Activated T-helper 1 cell treated with anti-CD3 and anti-CD28 coated beads, Interleukin-12 subunit alpha, Interleukin-12 subunit beta, Interleukin-2, Interleukin-4 antibody, amounts not matched to agents 30 ng/mL and 10 ng/mL and 1 ng/mL, durations not matched to agents 14 hours and 24 hours and 36 hours (primary cell): ENCODE data around the gene LIPT2. TPM values are rescaled to one million over a fixed set of nuclear protein-coding genes. Genes with fewer than 3 reads are reported as not detected.

Source experiments
- DNase-seq: peaks from one replicate; pipeline ENCODE4 v3.0.0; 2021; ENCODE audit warnings: low spot score
- H3K27ac Mint-ChIP-seq: one replicate; pipeline ENCODE4 v1.8.0; 2021; ENCODE audit warnings: mild to moderate bottlenecking, mixed read lengths
- H3K27me3 Mint-ChIP-seq: one replicate; pipeline ENCODE4 v1.8.0; 2022; ENCODE audit warnings: mild to moderate bottlenecking, moderate library complexity, mixed read lengths; ENCODE audit not compliant: insufficient read depth
- H3K36me3 Mint-ChIP-seq: one replicate; pipeline ENCODE4 v1.8.0; 2021; ENCODE audit warnings: low read depth, mixed read lengths
- H3K4me1 Mint-ChIP-seq: one replicate; pipeline ENCODE4 v1.8.0; 2021; ENCODE audit warnings: low read depth, mixed read lengths
- H3K4me3 Mint-ChIP-seq: one replicate; pipeline ENCODE4 v1.8.0; 2021; ENCODE audit warnings: mild to moderate bottlenecking, moderate library complexity, mixed read lengths
- H3K9me3 Mint-ChIP-seq: one replicate; pipeline ENCODE4 v1.8.0; 2021; ENCODE audit warnings: mixed read lengths
- intact Hi-C: fragments of 100-400 bp; cut with micrococcal nuclease; formaldehyde crosslinking; loops from one replicate; pipeline ENCODE4 v1.15.1; 2024
- total RNA-seq: library from RNA; stranded (reverse); gene quantifications from 2 replicates; pipeline ENCODE4 v1.2.3, GENCODE V29; 2022

Gene LIPT2
- total RNA-seq, 1 donor from 2014 or later: 3.4 TPM

DNA sequence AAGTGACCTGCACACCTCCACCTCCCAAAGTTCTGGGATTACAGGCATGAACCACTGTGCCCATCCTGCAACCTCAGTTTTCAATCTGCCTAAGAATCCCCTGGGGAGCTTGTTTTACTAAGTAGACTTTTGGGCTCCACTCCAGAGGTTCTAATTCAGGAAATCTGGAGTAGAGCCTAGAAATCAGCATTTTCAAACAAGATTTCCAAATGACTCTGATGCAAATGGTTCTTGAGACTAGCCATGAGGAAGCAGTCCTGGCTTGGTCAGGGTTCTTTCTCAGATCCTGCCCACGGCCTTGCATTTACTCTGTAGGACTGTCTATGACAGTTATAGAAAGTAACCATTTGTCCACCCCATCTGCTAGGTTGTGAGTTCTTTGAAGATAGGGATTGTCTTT, 24.6 kb downstream of the LIPT2 start:
- Mint-ChIP-seq H3K4me3 (no peak overlapping the region), H3K9me3 (no peaks in the 10 kb centered on the region), H3K4me1 (no peaks in the 10 kb centered on the region)

GRCh38 chr11:74468521-74468920, 25.0 kb downstream of the LIPT2 start:
- DNase-seq: no peak
- intact Hi-C loops: no loop called here
- Mint-ChIP-seq H3K9me3 (no peaks in the 10 kb centered on the region), H3K36me3 (no peaks in the 10 kb centered on the region), H3K4me3 (no peak overlapping the region), H3K27ac (no peak overlapping the region), H3K4me1 (no peaks in the 10 kb centered on the region), H3K27me3 (peaks cover 29% of the 10 kb centered on the region)

More for the DNA sequence above, 24.6 kb downstream of the LIPT2 start:
- Mint-ChIP-seq H3K36me3 (no peaks in the 10 kb centered on the region), H3K27ac (no peak overlapping the region), H3K27me3 (peaks cover 29% of the 10 kb centered on the region)
- DNase-seq: no peak
- intact Hi-C loops: no loop called here

DNA sequence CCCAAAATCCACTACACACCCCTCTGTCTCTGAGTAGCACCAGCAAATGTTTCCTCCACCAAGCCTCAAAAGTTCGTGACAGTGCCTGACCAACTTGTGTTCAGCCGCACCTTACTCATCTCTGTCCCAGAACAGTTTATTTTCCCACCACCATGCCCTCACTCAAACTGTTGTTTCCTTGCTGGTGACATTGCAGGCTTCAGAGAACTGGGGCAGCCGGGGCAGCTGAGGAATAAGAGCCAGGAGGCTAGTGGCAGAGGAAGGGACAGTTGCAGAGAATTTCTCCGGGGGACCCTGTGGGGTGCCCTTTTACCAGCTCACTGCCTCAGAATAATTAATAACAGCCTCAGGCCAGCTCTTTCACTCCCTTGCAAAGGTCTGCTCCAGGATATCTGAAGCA, 25.5 kb downstream of the LIPT2 start:
- Mint-ChIP-seq H3K4me3 (no peak overlapping the region), H3K4me1 (no peaks in the 10 kb centered on the region), H3K27me3 (peaks cover 29% of the 10 kb centered on the region), H3K27ac (no peak overlapping the region), H3K9me3 (no peaks in the 10 kb centered on the region), H3K36me3 (no peaks in the 10 kb centered on the region)
- DNase-seq: no peak
- intact Hi-C loops: no loop called here

DNA sequence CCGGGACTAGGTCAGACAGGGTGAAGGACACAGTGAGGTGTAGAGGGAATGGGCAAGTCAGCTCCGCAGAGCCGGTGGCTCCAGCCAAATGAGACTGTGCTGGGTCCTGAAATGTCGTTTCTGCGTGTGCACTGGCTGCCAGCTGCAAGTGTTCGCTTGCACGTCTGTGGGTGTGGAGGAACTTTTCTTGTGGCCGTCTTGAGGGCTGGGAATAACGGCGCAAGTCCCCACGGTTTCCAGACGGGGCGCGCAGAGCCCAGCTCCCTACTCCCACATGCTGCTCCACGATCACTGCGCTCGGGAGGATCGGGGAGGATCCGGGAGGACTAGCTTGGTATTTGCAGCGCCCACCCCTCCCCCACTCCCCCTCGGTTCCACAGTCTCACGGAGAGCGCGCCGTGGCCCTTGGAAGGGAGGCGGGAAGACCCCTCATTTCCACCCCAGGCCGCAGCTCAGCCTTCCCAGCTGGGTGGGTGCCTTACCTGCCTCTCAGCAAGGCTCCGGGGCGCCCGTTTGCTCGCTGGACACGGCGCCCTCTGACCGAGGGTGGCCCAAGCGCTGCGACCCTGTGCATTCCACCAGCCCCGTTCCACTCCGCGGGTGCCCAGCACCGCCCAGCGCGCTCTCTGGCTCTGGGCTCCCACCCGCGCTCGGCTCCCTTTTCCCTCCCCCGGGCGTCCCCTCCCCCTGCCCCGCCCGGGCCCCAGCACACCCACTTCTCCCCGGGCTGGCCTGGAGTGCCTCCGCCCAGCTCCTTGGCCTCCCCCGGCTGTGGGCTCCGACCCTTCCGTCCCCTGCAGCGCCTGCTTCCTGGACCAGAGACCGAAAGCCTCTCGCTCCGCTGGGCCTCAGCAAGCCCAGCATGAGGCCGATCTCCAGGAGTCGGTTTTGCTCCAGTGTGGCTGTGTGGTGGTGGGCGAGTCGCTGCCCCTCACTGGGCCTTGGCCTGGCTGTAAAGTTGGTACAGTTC, 26.3 kb downstream of the LIPT2 start, which contains the start of gene KCNE3:
KCNE3 (minus strand) TSS at position 634 of the 970 bp plus-strand sequence. CDS start 9,986 bp downstream, outside the sequence.
- no peak for DNase-seq
- intact Hi-C loops: no loop called here
- no peaks in the 10 kb centered on the region for H3K9me3 Mint-ChIP-seq
- no peaks in the 10 kb centered on the region for H3K4me1 Mint-ChIP-seq
- no peaks in the 10 kb centered on the region for H3K36me3 Mint-ChIP-seq
- peaks cover 29% of the 10 kb centered on the region for H3K27me3 Mint-ChIP-seq
- H3K27ac Mint-ChIP-seq: no peak within 1 kb of the TSS
- no peak within 1 kb of the TSS for H3K4me3 Mint-ChIP-seq

DNA sequence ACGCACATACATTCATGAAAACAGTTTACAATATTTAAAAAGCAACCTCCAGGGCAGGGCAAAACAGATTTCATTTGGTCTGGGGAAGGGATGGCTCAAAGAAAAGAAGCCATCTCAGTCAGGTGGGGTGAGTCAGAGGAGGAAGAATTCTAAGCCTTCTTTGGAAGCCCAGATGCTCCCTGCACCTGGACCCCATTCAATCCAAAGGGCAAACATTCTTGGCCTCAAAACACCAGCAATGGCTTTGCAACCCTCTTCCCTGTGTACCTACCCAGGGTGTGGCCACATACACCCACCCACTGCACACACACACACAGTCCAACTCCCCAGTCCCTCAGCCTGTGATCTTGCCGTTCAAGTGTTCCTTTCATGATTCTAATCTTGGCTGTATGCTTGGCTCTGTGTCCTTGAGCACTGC, 28.2 kb downstream of the LIPT2 start:
- Mint-ChIP-seq H3K27ac (no peak overlapping the region), H3K9me3 (no peaks in the 10 kb centered on the region), H3K27me3 (peaks cover 29% of the 10 kb centered on the region), H3K4me3 (no peak overlapping the region), H3K36me3 (no peaks in the 10 kb centered on the region), H3K4me1 (no peaks in the 10 kb centered on the region)
- DNase-seq: no peak
- intact Hi-C loops: no loop called here

DNA sequence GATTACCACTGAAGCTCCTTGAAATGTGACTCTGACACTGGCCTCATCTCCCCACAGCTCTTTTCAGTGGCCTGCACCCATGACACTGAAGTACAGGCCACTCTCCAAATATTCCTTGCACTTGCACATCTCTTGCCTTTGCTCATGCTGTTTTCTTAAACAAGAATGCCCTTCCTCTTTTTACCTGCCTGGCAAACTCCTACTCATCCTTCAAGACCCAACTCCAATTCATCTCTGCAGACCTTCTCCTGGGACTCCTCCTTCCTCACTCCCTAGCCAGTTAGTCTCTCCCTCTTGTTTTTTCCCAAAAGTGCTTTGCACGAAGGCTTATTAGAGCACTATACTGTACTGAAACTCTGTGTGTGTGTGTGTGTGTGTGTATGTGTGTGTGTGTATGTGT, 28.8 kb downstream of the LIPT2 start:
- DNase-seq: no peak
- Mint-ChIP-seq H3K4me3 (no peak overlapping the region), H3K27me3 (peaks cover 29% of the 10 kb centered on the region), H3K27ac (no peak overlapping the region), H3K4me1 (no peaks in the 10 kb centered on the region), H3K36me3 (no peaks in the 10 kb centered on the region), H3K9me3 (no peaks in the 10 kb centered on the region)
- intact Hi-C loops: no loop called here

DNA sequence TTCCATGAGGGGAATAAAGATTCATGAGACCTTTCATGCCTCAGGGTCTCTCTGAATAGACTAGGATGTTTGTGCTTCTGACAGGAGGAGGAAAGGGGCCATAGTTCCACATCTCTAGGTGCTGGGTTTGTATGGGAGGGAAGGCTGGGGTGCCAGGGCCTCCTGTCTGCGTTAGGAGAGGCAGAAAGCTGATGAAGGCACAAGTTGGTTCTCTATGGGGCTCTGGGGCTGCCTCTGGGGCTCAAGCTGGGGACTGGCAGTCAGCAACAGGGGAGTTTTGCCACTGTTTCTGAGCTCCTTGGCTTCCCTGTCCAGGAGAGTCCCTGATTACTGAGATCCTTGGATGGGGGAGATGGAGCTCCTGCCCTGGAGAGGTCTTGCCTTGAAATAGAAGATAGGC, 30.3 kb downstream of the LIPT2 start:
- no peaks in the 10 kb centered on the region for H3K4me1 Mint-ChIP-seq
- intact Hi-C loops: no loop called here
- H3K9me3 Mint-ChIP-seq: no peaks in the 10 kb centered on the region
- peaks cover 25% of the 10 kb centered on the region for H3K27me3 Mint-ChIP-seq
- H3K4me3 Mint-ChIP-seq: no peak overlapping the region
- H3K36me3 Mint-ChIP-seq: no peaks in the 10 kb centered on the region
- DNase-seq: no peak
- no peak overlapping the region for H3K27ac Mint-ChIP-seq

DNA sequence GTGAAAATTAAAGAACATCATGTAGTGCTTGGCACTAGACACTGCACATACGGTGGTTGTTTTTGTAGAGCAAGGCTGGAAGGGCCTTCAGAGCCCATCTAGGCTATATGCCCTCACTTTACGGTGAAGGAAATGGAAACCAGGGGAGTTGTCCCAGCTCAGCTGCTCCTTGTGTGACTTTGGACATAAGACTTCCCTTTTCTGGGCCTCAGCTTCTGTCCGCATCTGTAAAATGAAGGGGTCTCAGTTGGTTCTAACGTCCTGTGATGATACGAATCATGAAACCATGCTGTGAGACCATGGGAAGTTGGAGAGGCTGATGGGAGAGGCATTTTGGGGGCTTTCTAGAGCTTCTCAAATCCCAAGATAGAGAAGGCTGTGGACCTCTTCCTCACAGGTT, 30.9 kb downstream of the LIPT2 start:
- Mint-ChIP-seq H3K4me1 (no peaks in the 10 kb centered on the region), H3K9me3 (no peaks in the 10 kb centered on the region), H3K27ac (no peak overlapping the region), H3K27me3 (peaks cover 20% of the 10 kb centered on the region), H3K36me3 (no peaks in the 10 kb centered on the region), H3K4me3 (no peak overlapping the region)
- no peak for DNase-seq
- intact Hi-C loops: no loop called here

GRCh38 chr11:74462009-74462408, 31.5 kb downstream of the LIPT2 start:
- intact Hi-C loops: no loop called here
- Mint-ChIP-seq H3K4me3 (no peak overlapping the region), H3K27ac (no peak overlapping the region), H3K27me3 (peaks cover 19% of the 10 kb centered on the region), H3K9me3 (no peaks in the 10 kb centered on the region), H3K4me1 (no peaks in the 10 kb centered on the region), H3K36me3 (no peaks in the 10 kb centered on the region)
- no peak for DNase-seq

DNA sequence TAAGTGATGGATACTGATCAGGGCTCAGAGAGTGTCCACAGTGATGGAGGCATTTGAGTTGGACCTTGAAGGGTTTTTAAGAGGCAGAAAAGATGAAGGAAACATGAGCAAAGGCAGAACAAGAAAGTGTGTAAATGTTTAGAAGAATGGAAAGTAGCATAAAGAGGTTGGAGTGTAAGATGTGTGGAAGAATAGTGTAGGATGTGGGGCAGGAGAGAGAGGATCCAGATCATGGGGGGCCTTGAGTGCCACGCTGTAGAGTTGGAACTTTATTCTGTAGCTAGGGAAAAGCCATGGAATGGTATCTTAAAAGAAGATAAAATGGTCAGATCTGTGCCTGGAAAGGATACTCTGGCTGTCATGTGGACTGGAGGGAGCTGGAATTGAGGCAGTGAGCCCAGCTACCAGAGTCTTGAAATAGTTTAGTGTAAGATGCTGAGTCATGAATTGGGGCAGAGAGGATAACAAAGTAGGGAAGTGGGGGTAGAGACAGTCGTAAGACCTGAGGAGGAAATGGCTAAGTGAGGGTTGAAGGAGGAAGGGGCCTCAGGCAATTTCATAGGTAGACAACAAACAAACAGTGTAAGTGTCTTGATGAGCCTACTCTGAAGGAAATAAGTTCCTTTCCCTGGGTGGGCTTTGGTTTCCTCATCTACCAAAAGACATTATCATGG, 32.9 kb downstream of the LIPT2 start:
- Mint-ChIP-seq H3K27me3 (peaks cover 6% of the 10 kb centered on the region), H3K4me3 (no peak overlapping the region), H3K9me3 (no peaks in the 10 kb centered on the region), H3K36me3 (no peaks in the 10 kb centered on the region), H3K4me1 (no peaks in the 10 kb centered on the region), H3K27ac (no peak overlapping the region)
- DNase-seq: no peak
- intact Hi-C loops: no loop called here

DNA sequence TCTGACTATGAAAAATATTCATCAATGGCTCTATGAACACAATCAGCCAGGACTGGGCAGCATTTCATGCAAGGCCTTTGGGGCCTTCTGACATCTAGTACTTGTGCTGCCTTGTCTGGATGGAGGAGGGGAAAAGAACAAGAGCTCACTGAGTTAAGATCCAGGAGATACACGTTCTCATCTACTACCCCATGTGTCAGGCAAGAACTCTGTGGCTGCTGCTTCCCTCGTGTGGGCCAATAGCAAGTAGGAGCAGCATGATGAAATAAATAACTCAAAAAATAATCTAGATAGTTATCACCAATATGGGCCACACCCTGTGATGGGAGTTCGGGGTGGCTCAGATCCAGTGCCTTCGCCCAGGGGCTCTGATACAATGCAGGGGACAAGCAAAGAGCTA, 33.5 kb downstream of the LIPT2 start:
- no peak for DNase-seq
- intact Hi-C loops: no loop called here
- Mint-ChIP-seq H3K36me3 (no peaks in the 10 kb centered on the region), H3K9me3 (no peaks in the 10 kb centered on the region), H3K27ac (no peak overlapping the region), H3K4me3 (no peak overlapping the region), H3K4me1 (no peaks in the 10 kb centered on the region), H3K27me3 (peaks cover under 1% of the 10 kb centered on the region)

GRCh38 chr11:74459584-74459983, 33.9 kb downstream of the LIPT2 start:
- H3K36me3 Mint-ChIP-seq: no peaks in the 10 kb centered on the region
- H3K9me3 Mint-ChIP-seq: no peaks in the 10 kb centered on the region
- no peak overlapping the region for H3K4me3 Mint-ChIP-seq
- H3K27ac Mint-ChIP-seq: no peak overlapping the region
- intact Hi-C loops: no loop called here
- peaks cover 2% of the 10 kb centered on the region for H3K27me3 Mint-ChIP-seq
- DNase-seq: no peak
- H3K4me1 Mint-ChIP-seq: no peaks in the 10 kb centered on the region

GRCh38 chr11:74457356-74457755, 36.2 kb downstream of the LIPT2 start:
- intact Hi-C loops: no loop called here
- H3K9me3 Mint-ChIP-seq: no peaks in the 10 kb centered on the region

More at GRCh38 chr11:74457356-74457755, 36.2 kb downstream of the LIPT2 start:
- no peaks in the 10 kb centered on the region for H3K36me3 Mint-ChIP-seq
- no peak overlapping the region for H3K4me3 Mint-ChIP-seq
- H3K4me1 Mint-ChIP-seq: no peaks in the 10 kb centered on the region
- DNase-seq: no peak
- no peak overlapping the region for H3K27ac Mint-ChIP-seq
- H3K27me3 Mint-ChIP-seq: peaks cover 7% of the 10 kb centered on the region
